ENCODE results near the gene TIMP3.

The TIMP3 gene

GRCh38 chr22:32808038-32808445 lies 6.5 kb downstream of the TIMP3 start:
- ATAC-seq (ENCODE audit: low read depth) (no peak), DNase-seq (ENCODE audit: low spot score in 2 of 2) (no peak)
- Mint-ChIP-seq H3K27ac (no peak overlapping the region), H3K9me3 (peaks cover 2% of the 10 kb centered on the region), H3K4me1 (no peaks in the 10 kb centered on the region), H3K4me3 (no peak overlapping the region), H3K27me3 (peaks cover 15% of the 10 kb centered on the region), H3K36me3 (no peaks in the 10 kb centered on the region)

- peaks cover 3% of the 10 kb centered on the region for H3K9me3 Mint-ChIP-seq
- no peaks in the 10 kb centered on the region for H3K36me3 Mint-ChIP-seq
- peaks cover 10% of the 10 kb centered on the region for H3K27me3 Mint-ChIP-seq
- no peaks in the 10 kb centered on the region for H3K4me1 Mint-ChIP-seq
- no peak overlapping the region for H3K4me3 Mint-ChIP-seq
- DNase-seq (ENCODE audit: low spot score in 2 of 2) (no peak), ATAC-seq (ENCODE audit: low read depth) (no peak)
- H3K27ac Mint-ChIP-seq: no peak overlapping the region
These were observed 8.5 kb downstream of the TIMP3 start for GRCh38 chr22:32809786-32810554.

GRCh38 chr22:32810555-32811133 lies 9.1 kb downstream of the TIMP3 start:
- DNase-seq (ENCODE audit: low spot score in 2 of 2) (no peak), ATAC-seq (ENCODE audit: low read depth) (no peak)
- H3K9me3 Mint-ChIP-seq: peaks cover 3% of the 10 kb centered on the region
- no peaks in the 10 kb centered on the region for H3K36me3 Mint-ChIP-seq
- no peak overlapping the region for H3K27ac Mint-ChIP-seq
- H3K4me1 Mint-ChIP-seq: no peaks in the 10 kb centered on the region
- peaks cover 10% of the 10 kb centered on the region for H3K27me3 Mint-ChIP-seq
- H3K4me3 Mint-ChIP-seq: no peak overlapping the region

- no peak for ATAC-seq (ENCODE audit: low read depth)
- no peak for DNase-seq (ENCODE audit: low spot score in 2 of 2)
- peaks cover 8% of the 10 kb centered on the region for H3K27me3 Mint-ChIP-seq
- H3K4me3 Mint-ChIP-seq: no peak overlapping the region
- H3K9me3 Mint-ChIP-seq: peaks cover 3% of the 10 kb centered on the region
- H3K36me3 Mint-ChIP-seq: no peaks in the 10 kb centered on the region
- H3K4me1 Mint-ChIP-seq: no peaks in the 10 kb centered on the region
- H3K27ac Mint-ChIP-seq: no peak overlapping the region
These were observed 10.5 kb downstream of the TIMP3 start for GRCh38 chr22:32811788-32812545.

- H3K4me1 Mint-ChIP-seq: no peaks in the 10 kb centered on the region
- H3K36me3 Mint-ChIP-seq: no peaks in the 10 kb centered on the region
- H3K9me3 Mint-ChIP-seq: peaks cover 3% of the 10 kb centered on the region
- DNase-seq (ENCODE audit: low spot score in 2 of 2) (no peak), ATAC-seq (ENCODE audit: low read depth) (no peak)
- no peak overlapping the region for H3K4me3 Mint-ChIP-seq
- no peak overlapping the region for H3K27ac Mint-ChIP-seq
- H3K27me3 Mint-ChIP-seq: peaks cover 7% of the 10 kb centered on the region
These were observed 12.9 kb downstream of the TIMP3 start for GRCh38 chr22:32814285-32814860.

- ATAC-seq (ENCODE audit: low read depth) (no peak), DNase-seq (ENCODE audit: low spot score in 2 of 2) (no peak)
- Mint-ChIP-seq H3K27ac (no peak overlapping the region), H3K27me3 (peaks cover 6% of the 10 kb centered on the region), H3K4me1 (no peaks in the 10 kb centered on the region), H3K9me3 (peaks cover 3% of the 10 kb centered on the region), H3K36me3 (no peaks in the 10 kb centered on the region), H3K4me3 (no peak overlapping the region)
These were observed 13.6 kb downstream of the TIMP3 start for GRCh38 chr22:32815059-32815458.

- ATAC-seq (ENCODE audit: low read depth): no peak
- no peaks in the 10 kb centered on the region for H3K4me1 Mint-ChIP-seq
- H3K4me3 Mint-ChIP-seq: no peak overlapping the region
- no peak overlapping the region for H3K27ac Mint-ChIP-seq
- no peaks in the 10 kb centered on the region for H3K36me3 Mint-ChIP-seq
- peaks cover 2% of the 10 kb centered on the region for H3K9me3 Mint-ChIP-seq
- no peak for DNase-seq (ENCODE audit: low spot score in 2 of 2)
- peaks cover 5% of the 10 kb centered on the region for H3K27me3 Mint-ChIP-seq
These were observed 14.4 kb downstream of the TIMP3 start for GRCh38 chr22:32815943-32816342.

- Mint-ChIP-seq H3K27ac (no peak overlapping the region), H3K4me1 (no peaks in the 10 kb centered on the region), H3K9me3 (peaks cover 1% of the 10 kb centered on the region), H3K4me3 (no peak overlapping the region), H3K36me3 (no peaks in the 10 kb centered on the region), H3K27me3 (peaks cover 5% of the 10 kb centered on the region)
- DNase-seq (ENCODE audit: low spot score in 2 of 2) (no peak), ATAC-seq (ENCODE audit: low read depth) (no peak)
These were observed 15.7 kb downstream of the TIMP3 start for GRCh38 chr22:32817137-32817730.

GRCh38 chr22:32818446-32819115 lies 17.1 kb downstream of the TIMP3 start:
- no peak overlapping the region for H3K27ac Mint-ChIP-seq
- H3K4me3 Mint-ChIP-seq: no peak overlapping the region
- ATAC-seq (ENCODE audit: low read depth) (no peak), DNase-seq (ENCODE audit: low spot score in 2 of 2) (no peak)
- no peaks in the 10 kb centered on the region for H3K36me3 Mint-ChIP-seq
- peaks cover 6% of the 10 kb centered on the region for H3K27me3 Mint-ChIP-seq
- peaks cover 1% of the 10 kb centered on the region for H3K9me3 Mint-ChIP-seq
- no peaks in the 10 kb centered on the region for H3K4me1 Mint-ChIP-seq

GRCh38 chr22:32819120-32819519 lies 17.6 kb downstream of the TIMP3 start:
- no peak overlapping the region for H3K4me3 Mint-ChIP-seq
- DNase-seq (ENCODE audit: low spot score in 2 of 2) (no peak), ATAC-seq (ENCODE audit: low read depth) (no peak)
- no peak overlapping the region for H3K27ac Mint-ChIP-seq
- H3K36me3 Mint-ChIP-seq: no peaks in the 10 kb centered on the region
- no peaks in the 10 kb centered on the region for H3K9me3 Mint-ChIP-seq
- peaks cover 4% of the 10 kb centered on the region for H3K27me3 Mint-ChIP-seq
- no peaks in the 10 kb centered on the region for H3K4me1 Mint-ChIP-seq

- H3K27me3 Mint-ChIP-seq: peaks cover 5% of the 10 kb centered on the region
- no peaks in the 10 kb centered on the region for H3K4me1 Mint-ChIP-seq
- H3K36me3 Mint-ChIP-seq: no peaks in the 10 kb centered on the region
- DNase-seq (ENCODE audit: low spot score in 2 of 2): no peak
- no peak overlapping the region for H3K4me3 Mint-ChIP-seq
- H3K27ac Mint-ChIP-seq: no peak overlapping the region
- ATAC-seq (ENCODE audit: low read depth): no peak
- no peaks in the 10 kb centered on the region for H3K9me3 Mint-ChIP-seq
These were observed 18.9 kb downstream of the TIMP3 start for GRCh38 chr22:32820131-32821119.

- no peaks in the 10 kb centered on the region for H3K36me3 Mint-ChIP-seq
- no peaks in the 10 kb centered on the region for H3K9me3 Mint-ChIP-seq
- H3K27ac Mint-ChIP-seq: no peak overlapping the region
- peak; percentile 35 for ATAC-seq (ENCODE audit: low read depth)
- DNase-seq (ENCODE audit: low spot score in 2 of 2): no peak
- peaks cover 5% of the 10 kb centered on the region for H3K27me3 Mint-ChIP-seq
- no peak overlapping the region for H3K4me3 Mint-ChIP-seq
- no peaks in the 10 kb centered on the region for H3K4me1 Mint-ChIP-seq
These were observed 20.8 kb downstream of the TIMP3 start for GRCh38 chr22:32822179-32822877.
